ENCODE results near the gene SAE1.

Gene SAE1

DNA sequence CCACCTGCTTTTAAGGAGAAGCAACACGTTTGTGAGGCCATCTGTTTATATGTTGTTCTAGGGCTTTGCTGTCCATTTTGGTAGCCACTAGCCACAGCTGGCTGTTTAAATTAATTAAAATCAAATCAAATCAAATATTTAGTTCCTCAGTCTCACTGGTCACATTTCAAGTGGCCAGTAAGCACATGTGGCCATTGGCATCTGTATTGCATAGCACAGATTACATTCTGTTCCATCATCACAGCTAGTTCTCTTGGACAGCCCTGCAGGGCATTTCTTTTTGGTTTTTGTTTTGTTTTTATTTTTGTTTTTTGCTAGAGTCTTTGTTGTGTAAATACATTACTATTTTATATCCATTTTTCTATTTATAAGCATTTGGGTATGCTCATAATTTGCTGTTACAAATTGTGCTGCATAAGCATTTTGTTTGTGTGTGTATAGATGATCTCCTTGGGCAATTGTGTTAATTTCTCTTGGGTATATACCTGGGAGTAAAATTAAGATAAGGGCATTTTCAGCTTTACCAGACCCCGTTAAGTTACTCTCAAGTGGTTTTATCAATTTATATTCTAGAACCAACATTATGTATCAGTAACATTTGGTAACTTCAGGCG lies 31.3 kb downstream of the SAE1 start:
- no peak for DNase-seq (ENCODE audit: low read depth)

DNA sequence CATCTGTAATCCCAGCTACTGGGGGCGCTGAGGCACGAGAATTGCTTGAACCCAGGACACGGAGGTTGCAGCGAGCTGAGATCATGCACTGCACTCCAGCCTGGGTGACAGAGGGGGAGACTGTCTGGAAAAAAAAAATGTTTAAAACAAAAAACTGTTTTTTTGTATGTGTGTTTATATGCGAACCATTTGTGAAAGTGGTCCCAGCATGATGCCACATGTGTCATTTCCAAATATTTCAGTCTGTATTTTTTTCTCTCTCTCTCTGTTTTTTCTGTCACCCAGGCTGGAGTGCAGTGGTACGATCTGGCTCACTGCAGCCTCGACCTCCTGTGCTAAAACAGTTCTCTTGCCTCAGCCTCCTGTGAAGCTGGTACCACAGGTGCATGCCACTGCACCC lies 37.4 kb downstream of the SAE1 start:
- DNase-seq (ENCODE audit: low read depth) = no peak

DNA sequence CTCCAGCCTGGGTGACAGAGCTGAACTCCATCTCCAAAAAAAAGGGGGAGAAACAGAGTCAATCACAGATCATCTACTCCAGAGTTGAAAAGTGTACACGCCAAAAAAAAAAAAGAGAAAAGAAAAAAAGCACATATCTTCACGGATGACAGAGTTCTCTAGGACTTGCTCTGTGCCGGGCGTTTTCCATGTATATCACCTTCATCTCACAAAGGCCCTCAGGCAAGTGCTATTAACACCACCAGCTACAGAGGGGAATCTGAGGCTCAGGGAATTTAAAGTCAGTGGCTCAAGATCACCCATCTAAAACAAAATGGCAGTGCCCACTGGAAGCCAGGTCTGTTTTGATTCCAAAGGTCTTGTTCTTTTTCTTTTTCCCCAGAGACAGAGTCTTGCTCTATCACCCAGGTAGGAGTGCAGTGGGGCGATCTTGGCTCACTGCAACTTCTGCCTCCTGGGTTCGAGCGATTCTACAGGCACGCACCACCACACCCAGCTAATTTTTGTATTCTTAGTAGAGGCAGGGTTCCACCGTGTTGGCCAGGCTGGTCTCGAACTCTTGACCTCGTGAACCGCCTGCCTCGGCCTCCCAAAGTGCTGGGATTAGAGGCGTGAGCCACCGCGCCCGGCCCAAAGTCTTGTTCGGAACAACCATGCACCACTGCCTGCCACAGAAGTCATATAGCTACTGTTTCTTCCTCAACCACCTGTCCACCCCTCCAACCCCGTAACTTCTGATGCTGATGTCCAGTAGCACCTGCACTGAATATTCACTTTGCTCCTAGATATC lies 42.2 kb downstream of the SAE1 start:
- no peak for DNase-seq (ENCODE audit: low read depth)

DNA sequence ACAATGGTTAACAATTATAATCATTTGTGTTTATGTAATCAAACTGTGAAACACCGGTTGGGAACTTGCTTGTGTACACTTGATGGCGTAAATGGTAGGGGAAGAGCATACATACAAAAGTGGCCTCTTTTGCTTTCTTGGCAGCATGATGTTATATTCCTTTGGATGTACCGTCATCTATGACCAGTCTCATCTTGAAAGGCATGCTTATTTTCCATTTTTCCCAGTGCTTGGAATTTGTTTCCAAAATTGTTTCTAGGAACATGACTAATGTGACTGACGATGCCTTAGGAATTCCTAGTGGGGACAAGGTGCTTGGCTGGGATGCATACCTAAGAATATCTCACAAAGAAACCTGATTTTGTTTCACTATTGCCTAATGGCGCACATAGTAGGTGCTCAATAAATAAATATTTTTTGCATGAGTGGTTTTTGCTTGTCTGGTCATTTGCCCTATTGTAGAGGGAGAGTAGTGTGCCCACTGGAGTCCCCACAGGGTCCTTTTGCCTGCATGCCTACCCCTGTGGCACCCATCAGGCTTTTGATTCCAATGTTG lies 45.5 kb downstream of the SAE1 start:
- DNase-seq (ENCODE audit: low read depth) = peak; percentile 51

DNA sequence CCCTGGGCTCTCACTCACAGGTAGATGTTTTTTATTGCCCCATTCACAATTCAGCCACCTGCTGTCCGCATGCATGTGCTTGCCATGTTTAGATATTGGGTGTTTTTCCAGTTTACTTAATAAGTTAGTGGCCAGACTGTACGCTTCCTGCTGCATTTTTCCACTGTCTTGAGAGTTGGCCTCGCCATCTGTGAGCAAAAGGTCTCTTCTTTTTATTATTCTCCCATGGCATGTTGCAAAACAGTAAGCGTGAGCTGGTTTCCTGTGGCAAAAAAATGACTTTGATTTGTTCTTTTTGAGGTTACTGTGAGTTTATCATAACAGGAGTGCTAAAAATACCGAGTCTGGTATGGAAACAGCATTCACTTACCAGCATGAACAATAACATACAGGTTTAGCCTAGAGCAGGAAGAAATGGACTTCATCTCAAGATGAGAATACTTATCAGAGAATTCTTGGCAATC lies 46.0 kb downstream of the SAE1 start:
- DNase-seq (ENCODE audit: low read depth) = peak; percentile 95

DNA sequence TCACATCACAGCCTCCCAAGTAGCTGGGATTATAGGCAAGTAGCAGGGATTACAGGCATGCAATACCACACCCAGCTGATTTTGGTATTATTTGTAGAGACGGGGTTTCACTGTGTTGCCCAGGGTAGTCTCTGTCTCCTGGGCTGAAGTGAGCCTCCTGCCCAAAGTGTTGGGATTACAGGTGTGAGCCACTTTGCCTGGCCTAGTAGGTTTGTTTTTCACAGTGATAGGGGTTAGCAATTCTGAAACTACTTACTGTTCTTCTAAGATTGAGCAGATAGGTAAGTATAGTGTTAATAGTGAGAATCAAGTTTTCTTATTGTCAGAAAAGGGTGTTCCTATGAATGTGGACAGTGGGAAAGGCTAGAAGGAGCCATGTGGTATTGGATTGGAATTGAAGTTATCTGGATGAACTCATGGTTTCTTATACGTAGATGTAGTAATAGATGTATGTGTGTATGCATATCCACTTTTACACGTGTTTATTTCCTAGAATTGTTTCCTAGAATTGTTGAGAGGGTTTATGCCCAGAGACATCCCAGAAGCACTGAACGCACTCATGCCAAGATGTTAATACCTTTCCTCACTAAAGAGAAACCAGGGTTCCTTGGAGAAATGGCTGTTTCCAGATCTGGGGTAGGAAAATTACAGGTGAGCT lies 49.1 kb downstream of the SAE1 start:
- no peak for DNase-seq (ENCODE audit: low read depth)

DNA sequence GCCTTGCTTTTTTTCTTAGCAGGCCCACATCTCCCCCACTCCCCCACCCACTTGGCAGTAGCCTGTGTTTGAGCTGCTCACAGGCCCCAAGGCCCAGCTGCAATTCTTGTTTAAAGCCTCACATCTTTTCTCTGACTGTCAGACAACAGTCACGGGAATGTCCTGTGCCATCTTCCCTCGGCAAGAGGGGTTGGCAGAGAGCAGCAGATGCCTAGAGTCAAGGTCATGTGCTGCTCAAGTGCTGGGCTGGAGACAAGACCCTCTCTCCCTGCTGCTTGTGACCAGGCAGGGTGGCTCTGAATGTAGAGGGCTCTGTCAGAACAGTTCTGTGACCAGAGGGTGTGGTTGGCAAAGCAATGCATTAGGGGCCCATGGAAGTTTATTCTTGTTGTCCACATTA lies 53.0 kb downstream of the SAE1 start:
- DNase-seq (ENCODE audit: low read depth) = no peak

- DNase-seq (ENCODE audit: low read depth) = no peak
Observed at GRCh38 chr19:47186446-47187334, 56.1 kb downstream of the SAE1 start.

DNA sequence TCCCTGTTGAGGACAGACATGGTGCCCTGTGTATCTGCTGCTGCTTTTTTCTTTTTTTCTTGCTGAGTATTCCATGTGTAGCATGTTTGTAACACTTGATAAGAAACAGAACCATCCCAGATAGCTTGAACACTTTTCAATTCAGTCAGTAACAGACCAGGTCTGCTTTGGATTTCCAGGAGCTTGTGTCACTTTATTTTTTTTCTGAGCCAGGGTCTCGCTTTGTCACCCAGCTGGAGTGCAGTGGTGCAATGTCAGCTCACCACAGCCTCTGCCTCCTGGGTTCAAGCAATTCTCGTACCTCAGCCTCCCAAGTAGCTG lies 56.7 kb downstream of the SAE1 start:
- DNase-seq (ENCODE audit: low read depth) = no peak

- no peak for DNase-seq (ENCODE audit: low read depth)
Observed at GRCh38 chr19:47187797-47188196, 57.2 kb downstream of the SAE1 start.

- DNase-seq (ENCODE audit: low read depth) = no peak
Observed at GRCh38 chr19:47188507-47189033, 57.9 kb downstream of the SAE1 start.

DNA sequence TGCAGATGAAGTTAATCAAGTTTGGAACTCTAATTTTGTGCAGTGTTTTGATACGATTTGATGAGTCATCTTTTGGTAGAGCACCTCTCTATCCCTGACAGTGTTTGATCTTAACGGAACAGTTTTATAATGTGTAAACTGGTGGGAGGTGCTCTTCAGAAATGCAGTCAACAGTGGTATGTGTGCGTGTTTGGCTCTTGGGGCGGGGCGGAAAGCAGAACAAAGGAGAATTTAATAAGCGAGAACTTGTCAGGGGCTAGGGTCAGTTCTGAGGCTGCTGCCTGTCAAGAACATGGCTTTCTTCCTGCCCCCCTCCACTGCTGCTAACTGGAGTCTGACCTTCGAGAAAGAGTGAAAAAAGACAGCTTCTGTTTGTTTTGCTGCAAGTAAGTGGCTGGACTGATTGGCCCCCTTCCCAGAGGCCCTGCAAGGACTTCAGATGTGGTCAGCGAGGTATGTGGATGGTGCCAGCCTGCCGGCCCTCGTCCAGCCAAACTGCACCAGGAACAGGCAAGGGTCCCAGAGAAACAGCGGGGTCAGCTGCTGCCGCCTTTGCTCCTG lies 59.6 kb downstream of the SAE1 start:
- DNase-seq (ENCODE audit: low read depth) = peak; percentile 87

DNA sequence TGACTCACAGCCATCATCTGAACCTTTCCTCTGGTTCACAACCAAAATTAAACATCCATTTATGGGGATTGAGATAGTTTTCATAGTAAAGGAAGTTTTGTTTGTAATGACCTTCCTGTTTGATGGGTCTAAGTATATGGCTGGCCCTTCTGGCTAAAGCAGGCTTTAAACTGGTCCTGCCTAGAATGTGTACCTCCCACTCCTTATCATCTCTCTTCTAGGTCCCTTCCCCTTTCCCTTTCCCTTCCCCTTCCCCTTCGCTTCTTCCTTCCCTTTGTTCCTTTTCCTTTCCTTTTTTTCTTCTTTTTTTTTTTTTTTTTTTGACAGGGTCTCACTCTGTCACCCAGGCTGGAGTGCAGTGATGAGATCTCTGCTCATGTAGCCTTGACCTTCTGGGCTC lies 64.8 kb downstream of the SAE1 start:
- no peak for DNase-seq (ENCODE audit: low read depth)

- DNase-seq (ENCODE audit: low read depth) = no peak
Observed at GRCh38 chr19:47197141-47197540, 66.5 kb downstream of the SAE1 start.

GRCh38 chr19:47200530-47200929 lies 69.9 kb downstream of the SAE1 start:
- no peak for DNase-seq (ENCODE audit: low read depth)

GRCh38 chr19:47203254-47203653 lies 72.6 kb downstream of the SAE1 start:
- DNase-seq (ENCODE audit: low read depth) = no peak

- no peak for DNase-seq (ENCODE audit: low read depth)
Observed at GRCh38 chr19:47209319-47210179, 78.9 kb downstream of the SAE1 start.

GRCh38 chr19:47210180-47210490 lies 79.5 kb downstream of the SAE1 start:
- no peak for DNase-seq (ENCODE audit: low read depth)

DNA sequence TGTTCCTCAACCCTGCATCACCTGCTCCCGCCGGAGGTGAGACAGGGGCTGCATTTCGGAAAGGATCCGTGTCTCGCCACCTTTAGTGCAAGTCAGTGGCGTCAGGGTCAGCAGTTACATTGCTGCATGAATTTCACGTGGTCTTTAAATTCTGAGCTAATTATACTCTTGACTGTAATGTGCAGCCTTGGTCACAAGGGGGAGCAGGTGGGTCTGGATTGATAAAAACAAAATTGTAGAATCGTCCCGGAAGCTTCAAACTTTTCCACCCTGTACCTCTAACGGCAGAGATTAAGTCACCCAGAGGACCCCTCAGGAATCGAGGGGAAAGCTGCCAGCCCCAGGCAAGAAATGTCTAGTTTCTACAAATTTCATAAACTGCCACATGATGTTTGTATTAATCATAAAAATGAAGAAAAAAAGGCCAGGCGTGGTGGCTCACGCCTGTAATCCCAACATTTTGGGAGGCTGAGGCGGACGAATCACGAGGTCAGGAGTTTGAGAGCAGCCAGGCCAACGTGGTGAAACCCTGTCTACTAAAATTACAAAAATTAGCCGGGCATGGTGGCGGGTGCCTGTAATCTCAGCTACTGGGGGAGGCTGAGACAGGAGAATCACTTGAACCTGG lies 80.2 kb downstream of the SAE1 start:
- peak; percentile 71 for DNase-seq (ENCODE audit: low read depth)

GRCh38 chr19:47215581-47215980 lies 84.9 kb downstream of the SAE1 start:
- no peak for DNase-seq (ENCODE audit: low read depth)
